Myometrial cell (primary cell): ENCODE data around the gene SPINK2. TPM values are rescaled to one million over a fixed set of nuclear protein-coding genes. Genes with fewer than 3 reads are reported as not detected.

Source experiments
- total RNA-seq: library from RNA; depleted of rRNA; stranded (reverse); fragments of >200 nt; gene quantifications from 2 replicates; pipeline ENCODE4 v1.2.3, GENCODE V29; 2015

Gene SPINK2, protein sequence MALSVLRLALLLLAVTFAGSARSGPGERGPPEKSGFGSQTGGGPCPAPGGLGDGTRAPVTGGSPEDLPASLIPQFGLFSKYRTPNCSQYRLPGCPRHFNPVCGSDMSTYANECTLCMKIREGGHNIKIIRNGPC
- not detected in 2 replicates for total RNA-seq

DNA sequence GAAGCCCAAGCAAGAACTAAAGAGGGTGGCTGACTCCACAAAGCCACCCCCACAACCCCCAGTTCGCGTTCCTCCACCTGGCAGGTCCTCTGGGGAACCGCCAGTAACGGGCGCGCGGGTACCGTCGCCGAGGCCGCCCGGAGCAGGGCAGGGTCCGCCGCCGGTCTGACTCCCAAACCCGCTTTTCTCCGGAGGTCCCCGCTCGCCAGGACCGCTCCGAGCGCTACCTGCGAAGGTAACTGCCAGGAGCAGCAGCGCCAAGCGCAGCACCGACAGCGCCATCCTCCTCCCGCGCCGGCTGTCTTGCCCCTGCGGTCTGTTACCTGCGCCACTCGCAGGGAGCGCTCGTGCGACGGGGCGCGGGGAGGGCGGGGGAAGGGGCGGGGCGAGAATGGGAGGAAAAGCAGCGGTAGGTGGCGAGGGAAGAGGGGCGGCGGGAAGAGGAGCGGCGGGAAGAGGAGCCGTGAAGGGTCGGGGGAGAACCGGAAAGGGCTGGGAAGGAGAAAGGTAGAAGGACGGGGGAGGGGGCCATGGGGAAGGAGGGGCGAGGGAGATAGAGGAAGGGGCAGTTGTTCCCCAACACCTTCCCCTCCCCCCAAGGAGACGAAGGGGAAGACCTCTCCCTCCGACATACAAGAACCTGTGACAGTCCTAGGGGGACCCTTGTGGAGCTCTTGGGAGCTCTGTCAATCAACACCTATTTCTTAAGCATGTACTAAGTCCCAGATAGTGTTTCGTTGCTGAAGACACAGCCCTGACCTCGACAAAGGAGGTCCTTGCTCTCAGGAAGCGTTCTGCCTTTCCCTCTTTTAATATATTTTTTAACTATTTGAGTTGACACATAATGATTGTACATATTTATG, at the start of gene SPINK2:
Gene SPINK2 (minus strand): TSS at position 321 of the 863 bp plus-strand sequence. CDS start 39 bp downstream, at position 282.

Other genes starting within 250 kb of the SPINK2 start
- 3.9 and 5.5 TPM in 2 replicates for gene HOPX, start 140.4 kb downstream of the SPINK2 start, total RNA-seq
- gene REST, start 86.2 kb upstream of the SPINK2 start, total RNA-seq, result 15.3 and 24.8 TPM in 2 replicates
- gene NOA1, start 155.9 kb upstream of the SPINK2 start, total RNA-seq, result 13.8 and 20.7 TPM in 2 replicates
- 83.9 and 119 TPM in 2 replicates for gene POLR2B, start 157.2 kb upstream of the SPINK2 start, total RNA-seq